Psoas muscle (tissue), 8 donors: ENCODE data around the gene ANTKMT. TPM values are rescaled to one million over a fixed set of nuclear protein-coding genes. Genes with fewer than 3 reads are reported as not detected.

Experiments
- ATAC-seq, 4 donors: fragments of 200-7000 bp; cut with Tn5 transposase; one replicate each; pipeline ENCODE4 v1.9.1; 2020; ENCODE audit warnings: moderate library complexity in 3 of 4, mild to moderate bottlenecking in 2 of 4
- DNase-seq, 2 donors: peaks; one replicate each; pipeline ENCODE4 v3.0.0-alpha.2; 2020
- H3K27ac ChIP-seq: fragments of 200-600 bp; one replicate; pipeline ENCODE4 v1.8.0; 2022
- H3K27me3 ChIP-seq, 3 donors: fragments of 200-600 bp in 1 of 3; one replicate each; pipeline versions ENCODE4 v1.6.1 to v1.8.0; 2013 to 2022; ENCODE audit warnings: low read length in 2 of 3, mild to moderate bottlenecking in 2 of 3, moderate library complexity in 1 of 3; ENCODE audit not compliant: insufficient read depth in 3 of 3
- H3K36me3 ChIP-seq, 2 donors: fragments of 200-600 bp in 1 of 2; one replicate each; pipeline versions ENCODE4 v1.6.1 to v1.8.0; 2013 to 2022; ENCODE audit warnings: low read depth in 1 of 2, mild to moderate bottlenecking in 1 of 2, moderate library complexity in 1 of 2; ENCODE audit not compliant: insufficient read depth in 1 of 2
- H3K4me1 ChIP-seq: fragments of 200-600 bp; one replicate; pipeline ENCODE4 v1.8.0; 2022
- H3K4me3 ChIP-seq: fragments of 200-600 bp; one replicate; pipeline ENCODE4 v1.8.0; 2022; ENCODE audit warnings: mild to moderate bottlenecking
- H3K9me3 ChIP-seq: fragments of 200-600 bp; one replicate; pipeline ENCODE4 v1.8.0; 2022
- WGBS, 3 donors: extraction: QIAGEN DNeasy Blood & Tissue Kit; methylation state at CpG; one replicate each; pipeline versions ENCODE4 v1.1.6 to v1.1.7; 2013; 5-methylcytosine and 5-hydroxymethylcytosine counted together
- intact Hi-C, 2 donors: fragments of 100-400 bp; cut with DNase I; formaldehyde crosslinking; loops; one replicate each; pipeline versions ENCODE4 v1.11.0 to v1.14.2; 2022
- polyA plus RNA-seq, 3 donors: library from polyadenylated mRNA; stranded (reverse); fragments of 200-250 nt; gene quantifications; one replicate each; pipeline ENCODE4 v1.2.3, GENCODE V29; 2013
- total RNA-seq, 4 donors: library from RNA; stranded (reverse); fragmentation: NEBNext Ultra II Directional in 2 of 4; extraction: Animal tissue kit (Norgen Biotek cat#: 25700) in 2 of 4; gene quantifications; one replicate each; pipeline versions ENCODE4 v1.2.1 to v1.2.4, GENCODE V29; 2021 to 2023
- TF ChIP-seq, protein P1 (sequence below): fragments of 200-600 bp; IDR thresholded peaks from one replicate; pipeline ENCODE4 v1.8.0; 2022; ENCODE audit warnings: antibody characterized with exemption
- donor health status: healthy with polysubstance abuse.
- donor health status: DM: no; HTN: no; CAD: no; lungs with moderate emphysema.
- donor health status: Bipolar disorder and iron deficiency.
- donor health status: healthy.
- donor health status: DM: yes; HTN: yes; CAD: no.
- donor health status: DM: no; HTN: no; CAD: no.
- donor health status: DM: no; HTN: no; CAD: no.
- donor health status: DM: yes; HTN: yes; CAD: no.

The ANTKMT gene
- total and polyA plus RNA-seq, 7 donors: 16.1 to 56.0 (median 33.5) TPM

- Histone ChIP-seq H3K27me3 (no peaks in the 10 kb centered on the region), H3K36me3 (peaks cover 5 to 33% of the 10 kb centered on the region in 2 donors), H3K4me1 (peaks cover 40% of the 10 kb centered on the region), H3K4me3 (peak overlapping the region; percentile 85), H3K9me3 (no peaks in the 10 kb centered on the region), H3K27ac (peak overlapping the region; percentile 97)
- DNase-seq: no peak
- intact Hi-C loops: no loop called here
- ATAC-seq: no peak
- 61 to 72% (median 65%) methylated on average over 28 of the region's 28 CpGs for WGBS, 3 donors
- TF ChIP-seq, protein P1, sequence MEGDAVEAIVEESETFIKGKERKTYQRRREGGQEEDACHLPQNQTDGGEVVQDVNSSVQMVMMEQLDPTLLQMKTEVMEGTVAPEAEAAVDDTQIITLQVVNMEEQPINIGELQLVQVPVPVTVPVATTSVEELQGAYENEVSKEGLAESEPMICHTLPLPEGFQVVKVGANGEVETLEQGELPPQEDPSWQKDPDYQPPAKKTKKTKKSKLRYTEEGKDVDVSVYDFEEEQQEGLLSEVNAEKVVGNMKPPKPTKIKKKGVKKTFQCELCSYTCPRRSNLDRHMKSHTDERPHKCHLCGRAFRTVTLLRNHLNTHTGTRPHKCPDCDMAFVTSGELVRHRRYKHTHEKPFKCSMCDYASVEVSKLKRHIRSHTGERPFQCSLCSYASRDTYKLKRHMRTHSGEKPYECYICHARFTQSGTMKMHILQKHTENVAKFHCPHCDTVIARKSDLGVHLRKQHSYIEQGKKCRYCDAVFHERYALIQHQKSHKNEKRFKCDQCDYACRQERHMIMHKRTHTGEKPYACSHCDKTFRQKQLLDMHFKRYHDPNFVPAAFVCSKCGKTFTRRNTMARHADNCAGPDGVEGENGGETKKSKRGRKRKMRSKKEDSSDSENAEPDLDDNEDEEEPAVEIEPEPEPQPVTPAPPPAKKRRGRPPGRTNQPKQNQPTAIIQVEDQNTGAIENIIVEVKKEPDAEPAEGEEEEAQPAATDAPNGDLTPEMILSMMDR: no peak
Observed at GRCh38 chr16:681746-682427, 39.1 kb upstream of the ANTKMT start.

DNA sequence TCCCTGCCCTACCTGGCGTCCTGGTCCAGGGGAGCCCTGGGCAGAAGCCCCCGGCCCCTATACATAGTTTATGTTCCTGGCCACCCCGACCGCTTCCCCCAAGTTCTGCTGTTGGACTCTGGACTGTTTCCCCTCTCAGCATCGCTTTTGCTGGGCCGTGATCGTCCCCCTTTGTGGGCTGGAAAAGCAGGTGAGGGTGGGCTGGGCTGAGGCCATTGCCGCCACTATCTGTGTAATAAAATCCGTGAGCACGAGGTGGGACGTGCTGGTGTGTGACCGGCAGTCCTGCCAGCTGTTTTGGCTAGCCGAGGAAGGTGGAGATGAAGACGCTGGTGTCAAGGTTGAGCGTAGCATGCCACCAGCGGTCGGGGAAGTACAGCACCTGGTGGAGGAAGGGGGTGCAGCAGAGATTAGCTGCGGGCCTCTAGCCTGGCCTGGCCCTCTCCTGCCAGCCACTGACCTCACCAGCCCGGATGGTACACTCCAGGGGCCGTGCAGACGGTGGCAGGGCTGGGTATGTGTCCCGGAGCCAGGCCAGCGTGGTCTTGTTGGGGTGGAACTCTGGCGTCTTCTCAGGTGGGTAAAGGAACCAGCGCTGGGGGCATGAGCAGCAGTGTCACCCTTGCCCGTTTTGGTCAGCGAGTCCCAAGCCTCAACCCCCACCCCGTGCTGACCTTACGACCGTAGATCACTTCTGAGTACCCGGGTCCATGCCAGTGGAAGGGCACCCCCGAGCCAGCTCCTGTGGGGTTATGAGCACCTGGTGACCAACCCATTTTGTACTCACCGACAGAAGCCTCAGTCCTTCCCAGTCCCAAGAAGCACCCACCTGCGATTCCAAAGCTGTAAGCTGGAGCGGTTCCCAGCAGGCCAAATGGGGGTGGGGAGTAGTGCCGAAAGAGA is 38.2 kb upstream of the ANTKMT start:
- H3K4me3 ChIP-seq: peak overlapping the region; percentile 79
- DNase-seq: no peak
- H3K9me3 ChIP-seq: no peaks in the 10 kb centered on the region
- H3K36me3 ChIP-seq: peaks cover 5 to 34% of the 10 kb centered on the region in 2 donors
- TF ChIP-seq, protein P1: no peak
- no peak overlapping the region for H3K27ac ChIP-seq
- H3K4me1 ChIP-seq: peaks cover 40% of the 10 kb centered on the region
- ATAC-seq: no peak
- intact Hi-C loops: no loop called here
- no peaks in the 10 kb centered on the region for H3K27me3 ChIP-seq
- 68 to 76% (median 70%) methylated on average over 36 of the region's 36 CpGs for WGBS, 3 donors

DNA sequence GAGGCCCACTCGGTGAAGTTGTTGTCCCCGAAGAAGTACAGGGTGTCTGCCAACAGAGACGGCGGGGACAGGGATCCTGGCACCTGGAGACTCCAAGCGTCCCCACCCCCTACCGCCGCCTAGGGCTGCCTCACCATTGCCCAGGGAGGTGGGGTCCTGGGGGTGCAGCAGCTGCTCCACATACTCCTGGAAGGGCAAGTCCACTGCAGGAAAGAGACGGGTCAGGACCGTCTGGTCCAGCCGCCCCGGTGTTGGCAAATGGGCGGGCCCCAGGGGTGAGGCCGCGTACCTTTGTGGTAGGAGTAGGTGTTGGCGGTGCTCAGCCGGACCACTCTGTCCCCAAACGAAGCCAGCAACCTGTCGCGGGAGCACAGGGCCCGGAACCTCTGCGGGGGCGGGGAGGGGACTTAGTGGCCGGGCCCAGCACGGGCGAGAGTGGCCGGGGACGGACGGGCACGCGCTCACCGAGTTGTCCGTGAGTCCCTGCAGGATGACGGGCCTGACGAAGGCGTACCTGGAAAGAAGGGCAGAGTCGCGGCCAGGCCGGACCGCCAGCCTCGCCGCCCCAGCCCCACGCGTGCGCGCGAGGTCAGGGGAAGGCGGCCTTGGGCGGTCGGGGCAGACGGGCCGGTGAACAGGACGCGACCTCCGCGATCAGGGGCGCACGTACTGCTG is 37.4 kb upstream of the ANTKMT start:
- peaks cover 43% of the 10 kb centered on the region for H3K4me1 ChIP-seq
- peak overlapping the region; percentile 68 for H3K27ac ChIP-seq
- peak overlapping the region; percentile 79 for H3K4me3 ChIP-seq
- TF ChIP-seq, protein P1: no peak
- DNase-seq: no peak
- WGBS, 3 donors: 12 to 17% (median 12%) methylated on average over 31 to 57 of the region's 57 CpGs
- H3K36me3 ChIP-seq: peaks cover 5 to 34% of the 10 kb centered on the region in 2 donors
- no peaks in the 10 kb centered on the region for H3K27me3 ChIP-seq
- H3K9me3 ChIP-seq: no peaks in the 10 kb centered on the region
- no peak for ATAC-seq
- intact Hi-C loops: no loop called here

- H3K27ac ChIP-seq: peak within 1 kb of the TSS; percentile 68
Observed at GRCh38 chr16:684071-684794, 36.7 kb upstream of the ANTKMT start, which contains the start of gene JMJD8. TSS of gene JMJD8 (minus strand) at chr16:684334. CDS start at chr16:684319, 15 bp downstream.

More at GRCh38 chr16:684071-684794, 36.7 kb upstream of the ANTKMT start, which contains the start of gene JMJD8:
- intact Hi-C loops: no loop called here
- 1% methylated on average over 55 to 91 of the region's 91 CpGs for WGBS, 3 donors
- H3K27me3 ChIP-seq: no peaks in the 10 kb centered on the region
- H3K36me3 ChIP-seq: peaks cover 5 to 34% of the 10 kb centered on the region in 2 donors
- H3K4me1 ChIP-seq: peaks cover 50% of the 10 kb centered on the region
- peak within 1 kb of the TSS; percentile 79 for H3K4me3 ChIP-seq
- ATAC-seq (peak; percentile 69 to 75 (median 72)), DNase-seq (peak; percentile 99)
- TF ChIP-seq, protein P1: no peak
- H3K9me3 ChIP-seq: no peaks in the 10 kb centered on the region
